ENCODE data around the gene EXOC3L4.
"Not testable (repeated sequence)": the region's sequence is repeated elsewhere in the genome, so short reads cannot be mapped to it uniquely, and the experiment has no call there.

EXOC3L4 gene

GRCh38 chr14:103105580-103106150 is 11.1 kb downstream of the EXOC3L4 start:
- no peak for DNase-seq (ENCODE audit: low spot score)

GRCh38 chr14:103107455-103107854 is 12.9 kb downstream of the EXOC3L4 start:
- no peak for DNase-seq (ENCODE audit: low spot score)

- DNase-seq (ENCODE audit: low spot score), result no peak
These were observed 13.6 kb downstream of the EXOC3L4 start for GRCh38 chr14:103107941-103108748.

GRCh38 chr14:103108749-103109207 is 14.3 kb downstream of the EXOC3L4 start:
- no peak for DNase-seq (ENCODE audit: low spot score)

GRCh38 chr14:103109535-103110441 is 15.3 kb downstream of the EXOC3L4 start:
- DNase-seq (ENCODE audit: low spot score), result no peak

- no peak for DNase-seq (ENCODE audit: low spot score)
These were observed 16.2 kb downstream of the EXOC3L4 start for GRCh38 chr14:103110681-103111231.

GRCh38 chr14:103111232-103111868 is 16.8 kb downstream of the EXOC3L4 start:
- no peak for DNase-seq (ENCODE audit: low spot score)

- no peak for DNase-seq (ENCODE audit: low spot score)
These were observed 18.1 kb downstream of the EXOC3L4 start for GRCh38 chr14:103112400-103113243.

- no peak for DNase-seq (ENCODE audit: low spot score)
These were observed 18.8 kb downstream of the EXOC3L4 start for GRCh38 chr14:103113303-103113702.

GRCh38 chr14:103113774-103114173 is 19.2 kb downstream of the EXOC3L4 start:
- DNase-seq (ENCODE audit: low spot score), result no peak

GRCh38 chr14:103115086-103115679 is 20.7 kb downstream of the EXOC3L4 start:
- not testable (repeated sequence) for DNase-seq (ENCODE audit: low spot score)

- no peak for DNase-seq (ENCODE audit: low spot score)
These were observed 21.5 kb downstream of the EXOC3L4 start for GRCh38 chr14:103115845-103116572.

- DNase-seq (ENCODE audit: low spot score), result no peak
These were observed 22.1 kb downstream of the EXOC3L4 start for GRCh38 chr14:103116636-103117035.

- DNase-seq (ENCODE audit: low spot score), result not testable (repeated sequence)
These were observed 23.0 kb downstream of the EXOC3L4 start for GRCh38 chr14:103117499-103117898.

GRCh38 chr14:103118018-103118662 is 23.6 kb downstream of the EXOC3L4 start:
- DNase-seq (ENCODE audit: low spot score), result peak; percentile 66

GRCh38 chr14:103118663-103119404 is 24.3 kb downstream of the EXOC3L4 start:
- peak; percentile 76 for DNase-seq (ENCODE audit: low spot score)

- DNase-seq (ENCODE audit: low spot score), result not testable (repeated sequence)
These were observed 25.0 kb downstream of the EXOC3L4 start for GRCh38 chr14:103119527-103119926.

GRCh38 chr14:103121121-103121845 is 26.8 kb downstream of the EXOC3L4 start:
- DNase-seq (ENCODE audit: low spot score), result peak; percentile 50
